HFF-Myc (cell line): ENCODE measurements around the gene GGN.

Experiments
- DNase-seq: peaks from one replicate; pipeline ENCODE4 v3.0.0-alpha.2; 2011; ENCODE audit warnings: low read depth; ENCODE audit errors: extremely low read depth
- H3K4me3 ChIP-seq: replicated peaks from 2 replicates; pipeline ENCODE4 v1.5.1; 2011; ENCODE audit warnings: low read depth, mild to moderate bottlenecking, control low read depth, low read length
- TF ChIP-seq, protein P1 (sequence below): IDR thresholded peaks from 2 replicates; pipeline ENCODE4 v1.5.1; 2012; ENCODE audit warnings: mild to moderate bottlenecking, low read depth, low read length, control low read depth; ENCODE audit errors: missing control alignments

The GGN gene

GRCh38 chr19:38387550-38388348 is at the start of gene GGN:
Gene GGN (minus strand): TSS chr19:38388034. CDS start chr19:38387261, 773 bp downstream.
- peak; percentile 75 for DNase-seq
- TF ChIP-seq, protein P1, sequence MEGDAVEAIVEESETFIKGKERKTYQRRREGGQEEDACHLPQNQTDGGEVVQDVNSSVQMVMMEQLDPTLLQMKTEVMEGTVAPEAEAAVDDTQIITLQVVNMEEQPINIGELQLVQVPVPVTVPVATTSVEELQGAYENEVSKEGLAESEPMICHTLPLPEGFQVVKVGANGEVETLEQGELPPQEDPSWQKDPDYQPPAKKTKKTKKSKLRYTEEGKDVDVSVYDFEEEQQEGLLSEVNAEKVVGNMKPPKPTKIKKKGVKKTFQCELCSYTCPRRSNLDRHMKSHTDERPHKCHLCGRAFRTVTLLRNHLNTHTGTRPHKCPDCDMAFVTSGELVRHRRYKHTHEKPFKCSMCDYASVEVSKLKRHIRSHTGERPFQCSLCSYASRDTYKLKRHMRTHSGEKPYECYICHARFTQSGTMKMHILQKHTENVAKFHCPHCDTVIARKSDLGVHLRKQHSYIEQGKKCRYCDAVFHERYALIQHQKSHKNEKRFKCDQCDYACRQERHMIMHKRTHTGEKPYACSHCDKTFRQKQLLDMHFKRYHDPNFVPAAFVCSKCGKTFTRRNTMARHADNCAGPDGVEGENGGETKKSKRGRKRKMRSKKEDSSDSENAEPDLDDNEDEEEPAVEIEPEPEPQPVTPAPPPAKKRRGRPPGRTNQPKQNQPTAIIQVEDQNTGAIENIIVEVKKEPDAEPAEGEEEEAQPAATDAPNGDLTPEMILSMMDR = no peak

GRCh38 chr19:38437295-38437694 is 49.5 kb upstream of the GGN start:
- no peak for DNase-seq
- TF ChIP-seq, protein P1 = no peak
- no peak overlapping the region for H3K4me3 ChIP-seq

More at GRCh38 chr19:38387550-38388348, at the start of gene GGN:
- peak within 1 kb of the TSS; percentile 79 for H3K4me3 ChIP-seq

DNA sequence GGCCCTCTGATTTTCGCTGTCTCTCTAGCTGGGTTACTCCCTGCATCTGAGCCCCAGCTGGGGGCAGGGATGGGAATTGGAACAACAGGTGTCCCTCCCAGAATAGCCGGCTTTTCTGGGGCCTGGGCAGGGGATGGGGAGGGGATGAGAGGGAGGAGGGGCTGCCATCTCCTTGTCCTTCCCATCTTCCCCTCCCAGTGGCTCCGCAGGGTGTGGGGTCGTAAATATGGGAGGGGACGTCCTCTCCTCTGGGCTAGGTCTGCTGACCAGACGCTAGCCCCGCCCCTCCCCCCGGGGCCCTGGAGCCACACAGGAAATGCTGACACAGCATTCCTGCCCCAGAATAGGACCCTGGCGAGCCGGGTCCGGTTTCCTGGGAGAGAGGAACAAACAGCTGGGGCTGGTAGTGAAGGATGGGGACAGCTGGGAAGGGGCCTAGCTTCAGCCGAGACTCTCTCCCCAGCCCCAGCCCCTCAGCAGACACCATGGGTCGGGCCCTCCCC is 46.8 kb upstream of the GGN start:
- no peak overlapping the region for H3K4me3 ChIP-seq
- no peak for DNase-seq
- TF ChIP-seq, protein P1 = no peak

DNA sequence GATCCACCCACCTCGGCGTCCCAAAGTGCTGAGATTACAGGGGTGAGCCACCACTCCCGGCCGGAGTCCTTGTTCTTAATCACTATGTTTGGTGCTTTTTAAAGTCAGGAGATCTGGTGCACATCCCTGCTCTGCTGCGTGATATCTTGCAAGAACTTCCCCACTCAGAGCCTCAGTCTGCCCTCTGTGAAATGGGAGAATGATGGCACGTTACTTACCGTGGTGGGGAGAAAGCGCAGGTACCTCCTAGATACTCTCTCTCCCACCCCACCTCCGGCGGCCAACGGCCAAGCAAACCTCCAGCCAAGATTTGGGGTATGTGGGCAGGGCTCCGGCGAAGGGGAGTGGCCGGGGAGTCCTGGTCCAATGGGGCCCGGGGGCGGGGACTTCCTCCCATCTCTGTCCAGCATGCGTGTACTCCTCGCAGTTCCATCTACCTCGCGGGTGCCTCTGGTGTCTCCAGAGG is 45.5 kb upstream of the GGN start, which contains the start of gene RYR1:
Gene RYR1 (plus strand): TSS at position 424 of the 466 bp plus-strand sequence. CDS start 139 bp downstream, outside the sequence.
- TF ChIP-seq, protein P1 = no peak
- no peak within 1 kb of the TSS for H3K4me3 ChIP-seq
- DNase-seq = no peak

GRCh38 chr19:38430931-38431330 is 43.1 kb upstream of the GGN start:
- TF ChIP-seq, protein P1 = no peak
- H3K4me3 ChIP-seq = no peak overlapping the region
- no peak for DNase-seq

GRCh38 chr19:38429811-38430156 is 42.0 kb upstream of the GGN start:
- TF ChIP-seq, protein P1 = no peak
- no peak for DNase-seq
- no peak overlapping the region for H3K4me3 ChIP-seq
